GM18511 (cell line): ENCODE results near the gene MRPS22.
A peak's percentile ranks its signal among the peaks of the same experiment; 100 is the strongest.

ENCODE experiments used
- ATAC-seq: cut with Tn5 transposase; IDR thresholded peaks from one replicate; pipeline ENCODE4 v1.9.1; 2021; ENCODE audit warnings: mild to moderate bottlenecking, moderate library complexity; ENCODE audit not compliant: unreplicated experiment

MRPS22 gene

GRCh38 chr3:139343895-139344856, at the start of gene MRPS22:
Gene MRPS22 (plus strand): TSS chr3:139344020. CDS start chr3:139344027, 7 bp downstream.
- ATAC-seq, result peak; percentile 99

DNA sequence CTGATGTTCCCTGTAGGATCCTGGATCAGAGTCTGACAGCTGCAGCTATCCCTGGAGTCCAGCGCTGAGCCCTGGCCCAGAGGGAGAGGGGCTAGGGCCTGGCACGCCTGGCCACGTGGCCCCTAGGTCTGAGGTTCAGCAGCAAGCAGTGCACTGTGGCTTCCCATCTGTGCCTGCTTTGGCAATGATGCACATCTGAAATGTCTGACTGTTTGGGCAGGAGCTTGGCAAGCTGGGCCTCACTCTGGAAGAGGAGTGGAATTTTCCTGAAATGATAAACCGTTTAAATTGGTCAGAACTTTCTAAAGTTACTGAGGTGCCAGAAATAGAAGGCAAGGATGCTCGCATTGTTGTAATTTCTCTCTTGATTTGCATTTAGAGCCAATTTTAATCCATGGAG, 48.8 kb upstream of the MRPS22 start:
- no peak for ATAC-seq

DNA sequence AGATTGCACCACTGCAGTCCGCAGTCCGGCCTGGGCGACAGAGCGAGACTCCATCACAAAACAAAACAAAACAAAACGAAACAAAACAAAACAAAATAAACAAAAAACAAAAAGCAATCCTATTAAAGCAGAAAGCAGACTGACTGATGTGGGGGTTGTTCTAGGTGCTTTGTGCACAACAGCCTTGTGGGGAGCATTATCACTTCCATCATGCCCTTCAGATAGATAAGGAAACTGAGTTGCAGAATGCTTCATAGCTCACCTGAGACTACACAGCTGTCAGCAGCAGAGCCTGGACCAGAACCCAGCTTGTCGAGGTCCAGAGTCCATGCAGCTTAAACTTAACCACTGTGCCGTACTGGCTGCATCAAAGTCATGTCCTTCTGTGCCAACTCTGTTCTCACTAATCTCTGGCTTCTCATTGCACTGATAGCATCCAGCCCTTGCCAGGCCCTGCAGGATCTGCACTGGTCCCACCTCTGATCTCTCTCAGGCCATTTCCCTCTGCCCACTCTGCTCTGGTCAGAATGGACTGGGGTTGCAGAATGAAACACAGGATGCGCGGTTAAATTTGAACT, 47.6 kb upstream of the MRPS22 start:
- no peak for ATAC-seq

DNA sequence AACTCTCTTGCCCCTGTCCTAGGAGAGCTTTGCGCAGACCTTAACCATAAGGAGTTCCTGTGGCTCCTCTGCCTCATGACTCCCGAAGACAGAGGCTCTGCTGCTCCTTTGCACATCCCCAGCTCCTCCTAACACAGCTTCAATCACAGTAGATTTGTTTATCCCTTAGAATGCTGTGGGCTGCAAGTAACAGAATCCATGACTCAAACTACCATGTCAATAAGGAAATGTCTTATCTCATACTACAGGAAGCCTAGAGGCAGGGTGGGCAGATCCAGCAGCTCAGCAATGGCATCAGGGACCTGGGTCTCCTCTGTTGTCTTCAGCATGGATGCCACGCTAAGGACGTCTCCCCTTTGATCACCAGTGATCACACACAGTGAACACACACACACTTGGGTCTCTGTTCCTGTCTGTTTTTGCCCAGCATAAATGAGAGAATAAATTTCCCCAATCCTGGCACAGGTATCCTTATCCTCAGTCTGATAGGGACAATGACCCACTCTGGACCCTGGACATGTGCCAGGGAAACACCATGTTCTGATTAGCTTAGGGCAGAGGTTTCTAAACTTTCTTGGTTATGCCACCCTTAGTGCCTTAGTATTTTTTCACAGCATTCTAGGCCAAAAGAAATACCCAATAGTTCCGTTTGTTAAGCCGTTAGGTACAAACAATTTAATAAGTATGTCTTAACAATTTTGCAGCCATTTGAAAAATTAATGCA, 46.1 kb upstream of the MRPS22 start:
- no peak for ATAC-seq

DNA sequence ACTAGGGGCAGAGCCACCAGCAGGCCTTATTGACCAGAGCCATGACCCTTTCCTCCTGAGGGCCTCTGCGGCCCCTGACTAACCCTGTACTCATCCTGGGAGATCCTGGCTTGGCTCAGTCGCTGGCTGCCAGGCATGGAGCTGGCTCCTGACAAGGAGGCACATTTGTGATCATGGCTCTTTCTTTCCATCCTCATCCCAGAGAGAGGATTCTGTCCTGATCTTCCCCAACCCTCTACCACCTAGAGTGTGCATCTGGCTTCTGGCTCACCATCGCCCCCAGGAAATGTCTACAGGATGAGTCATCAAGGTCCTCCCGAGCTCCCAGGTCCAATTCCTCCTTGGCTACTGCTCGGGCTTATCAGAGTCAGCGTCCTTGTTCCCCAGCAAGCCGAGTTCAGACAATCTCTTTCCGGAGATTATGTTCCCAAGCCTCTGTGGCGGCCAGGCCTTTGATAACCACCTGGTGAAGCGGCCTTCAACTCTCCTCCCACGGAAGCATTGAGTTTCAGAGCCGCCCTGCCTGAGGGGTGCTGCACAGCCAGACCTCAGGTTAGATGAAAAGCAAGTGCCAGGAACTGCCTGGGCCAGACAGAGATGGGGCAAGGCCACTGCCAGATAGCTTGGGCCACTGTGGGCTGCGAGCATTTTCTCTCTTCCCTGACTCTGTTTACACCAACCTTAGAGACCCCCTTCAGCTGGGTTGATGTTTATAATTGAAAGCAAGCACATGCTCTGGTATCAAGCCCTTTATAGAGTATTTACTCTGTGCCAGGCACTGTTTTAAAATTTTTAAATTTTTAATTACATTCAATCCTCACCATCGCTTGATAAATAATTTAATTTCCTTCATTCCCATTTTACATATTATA, 44.3 kb upstream of the MRPS22 start:
- no peak for ATAC-seq

GRCh38 chr3:139300416-139300815, 43.4 kb upstream of the MRPS22 start:
- no peak for ATAC-seq

DNA sequence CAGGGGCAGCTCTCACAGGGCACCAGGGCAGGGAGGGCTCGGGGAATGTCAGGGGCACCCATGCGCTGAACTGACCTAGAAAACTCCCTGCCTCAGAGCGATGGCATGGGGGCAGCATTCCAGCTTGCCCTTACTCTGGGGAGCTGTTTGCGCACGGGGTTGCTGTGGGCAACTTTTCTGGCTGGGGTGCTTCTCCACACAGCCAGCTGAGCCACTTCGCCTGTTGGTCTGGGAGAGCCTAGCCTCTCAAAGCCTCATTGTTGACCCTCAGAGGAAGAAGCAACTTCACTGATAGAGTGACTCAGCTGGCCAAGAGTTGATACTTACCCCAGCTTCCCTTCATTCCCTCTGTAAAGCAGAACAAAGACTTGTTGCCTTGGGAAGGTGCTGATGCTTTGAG, 42.6 kb upstream of the MRPS22 start:
- no peak for ATAC-seq

DNA sequence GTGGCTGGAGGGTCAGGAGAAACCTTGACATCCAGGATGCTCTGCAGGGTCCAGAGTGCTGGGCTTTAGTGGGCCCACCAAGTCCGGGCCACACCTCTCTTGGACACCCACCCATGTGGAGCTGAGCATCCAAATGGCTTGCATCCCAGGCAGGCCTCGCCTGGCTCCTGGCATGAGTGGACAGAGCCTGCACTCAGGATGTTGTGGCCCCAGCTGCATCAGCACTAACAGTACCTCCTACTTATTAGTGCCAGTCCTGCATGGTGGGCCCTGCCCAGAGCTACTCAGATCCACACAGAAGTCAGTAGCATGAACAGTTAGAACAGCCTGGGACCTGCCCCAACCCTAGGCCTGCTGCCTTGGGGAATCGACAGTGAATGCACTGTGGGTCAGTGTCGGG, 42.2 kb upstream of the MRPS22 start:
- ATAC-seq, result no peak

- no peak for ATAC-seq
Observed at GRCh38 chr3:139302084-139302800, 41.6 kb upstream of the MRPS22 start.

DNA sequence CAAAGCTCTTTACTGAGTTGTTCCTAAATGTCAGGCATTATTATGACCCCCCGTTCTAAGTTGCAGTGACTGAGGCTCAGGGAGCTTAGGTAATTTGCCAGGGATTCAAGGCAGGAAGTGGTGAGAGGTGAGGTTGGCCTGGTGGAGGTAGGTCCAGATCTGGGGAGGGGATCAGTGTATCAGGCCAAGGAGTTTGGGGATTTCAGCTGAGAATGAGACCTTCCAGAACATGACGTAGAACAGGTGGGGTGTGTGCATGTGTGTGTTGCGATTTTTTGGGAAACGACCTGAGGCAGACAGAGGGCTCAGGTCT, 41.1 kb upstream of the MRPS22 start:
- ATAC-seq, result no peak

- no peak for ATAC-seq
Observed at GRCh38 chr3:139303216-139303615, 40.6 kb upstream of the MRPS22 start.

DNA sequence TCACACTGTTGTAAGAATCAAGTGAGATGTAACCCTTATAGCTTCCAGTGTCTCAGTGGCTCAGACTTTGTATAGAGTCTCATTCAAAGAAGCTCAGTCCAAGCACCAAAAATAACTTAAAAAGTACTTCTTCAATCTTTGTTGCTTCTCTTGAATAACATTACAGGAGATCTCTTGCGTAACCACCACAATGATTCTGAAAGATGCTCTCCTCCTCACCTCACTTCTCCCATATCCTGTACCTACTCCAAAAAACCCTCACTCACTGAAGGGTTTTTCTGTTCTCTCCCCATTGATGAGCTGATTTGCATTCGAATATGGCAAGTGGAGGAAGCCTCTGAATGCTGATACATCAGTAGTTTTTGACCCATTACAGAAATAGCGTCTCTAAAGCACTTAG, 39.4 kb upstream of the MRPS22 start:
- no peak for ATAC-seq

GRCh38 chr3:139306078-139306477, 37.7 kb upstream of the MRPS22 start:
- ATAC-seq, result no peak

DNA sequence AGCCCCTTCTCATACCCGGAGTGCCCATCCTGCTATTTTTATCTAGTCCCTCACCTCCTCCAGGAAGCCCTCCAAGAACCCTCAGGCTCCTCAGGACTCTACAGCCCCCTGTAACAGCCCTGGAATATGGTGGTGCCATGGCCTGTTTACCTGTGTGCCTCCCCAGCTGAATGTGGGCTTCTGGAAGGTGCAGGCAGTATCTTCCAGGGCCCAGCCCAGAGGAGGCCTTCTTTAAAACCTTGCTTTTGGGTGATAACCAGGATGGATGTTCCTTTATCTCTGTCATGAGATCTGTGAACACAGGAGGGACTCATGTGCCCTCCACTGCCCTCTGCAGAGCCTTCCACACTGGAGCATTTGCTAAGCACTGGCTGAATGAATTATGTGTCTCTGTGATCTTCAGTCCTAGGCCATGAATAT, 36.7 kb upstream of the MRPS22 start:
- no peak for ATAC-seq

DNA sequence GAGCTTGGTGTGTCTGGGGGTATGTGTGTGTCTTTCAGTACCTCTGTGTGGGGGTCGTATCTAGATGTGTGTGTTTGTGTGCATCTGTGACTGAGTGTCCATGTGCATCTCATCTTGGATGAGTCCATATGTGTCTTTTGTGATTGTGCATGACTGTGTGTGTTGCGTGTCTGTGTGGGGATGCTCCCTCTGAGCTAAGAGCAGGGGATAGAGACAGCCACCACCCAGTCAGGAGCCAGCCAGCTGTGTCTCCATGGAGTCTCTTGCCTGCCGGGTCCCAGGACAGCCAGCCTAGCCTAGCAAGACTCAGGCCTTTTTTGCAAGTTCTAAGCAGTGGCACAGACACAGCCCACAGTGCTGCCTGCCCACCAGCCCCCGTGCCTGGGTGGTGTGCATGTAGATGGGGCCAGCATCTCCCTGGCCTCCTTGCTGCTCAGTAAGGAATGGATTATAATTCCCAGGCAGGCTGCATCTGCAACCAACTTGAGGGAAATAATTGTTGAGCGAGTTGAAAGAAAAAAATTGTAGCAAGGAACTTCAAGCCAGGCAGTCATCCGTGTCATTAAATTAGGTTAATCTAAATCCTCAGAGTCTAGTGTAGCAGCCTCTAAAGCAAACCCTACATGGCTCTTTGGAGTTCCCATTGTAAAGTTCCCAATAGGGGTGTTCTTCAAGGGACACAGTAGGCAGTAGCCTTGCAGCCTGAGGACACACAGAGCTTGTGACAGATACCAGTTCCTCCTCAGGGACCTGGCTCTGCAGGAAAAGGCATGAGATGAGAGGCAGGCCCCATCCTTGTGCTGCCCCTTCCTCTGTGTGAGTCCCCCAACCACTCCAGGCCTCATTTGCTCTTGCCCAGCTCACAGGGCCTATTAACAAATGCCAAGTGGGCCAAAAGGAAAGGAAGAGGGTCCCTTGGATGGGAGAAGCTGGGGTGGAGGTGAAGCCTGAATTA, 35.9 kb upstream of the MRPS22 start:
- ATAC-seq, result no peak

GRCh38 chr3:139308560-139308959, 35.3 kb upstream of the MRPS22 start:
- ATAC-seq, result no peak

- ATAC-seq, result no peak
Observed at GRCh38 chr3:139309061-139309591, 34.7 kb upstream of the MRPS22 start.

GRCh38 chr3:139309880-139310279, 33.9 kb upstream of the MRPS22 start:
- ATAC-seq, result no peak

- ATAC-seq, result no peak
Observed at GRCh38 chr3:139310474-139310933, 33.3 kb upstream of the MRPS22 start.
